ENCODE data around the gene LYRM1.

LYRM1 gene

GRCh38 chr16:20952139-20952920, 51.8 kb downstream of the LYRM1 start:
- no peak for TF ChIP-seq CTCF (conservative IDR thresholded peaks at IDR 0.05)
- H3K27ac ChIP-seq: no peak overlapping the region

GRCh38 chr16:20954574-20954973, 54.0 kb downstream of the LYRM1 start:
- no peak overlapping the region for H3K27ac ChIP-seq

GRCh38 chr16:20956319-20956718, 55.7 kb downstream of the LYRM1 start:
- TF ChIP-seq CTCF (conservative IDR thresholded peaks at IDR 0.05): no peak
- no peak overlapping the region for H3K27ac ChIP-seq

More at GRCh38 chr16:20954574-20954973, 54.0 kb downstream of the LYRM1 start:
- TF ChIP-seq CTCF (conservative IDR thresholded peaks at IDR 0.05): no peak

GRCh38 chr16:20957153-20957552, 56.6 kb downstream of the LYRM1 start:
- no peak for TF ChIP-seq CTCF (conservative IDR thresholded peaks at IDR 0.05)
- no peak overlapping the region for H3K27ac ChIP-seq

GRCh38 chr16:20960899-20961298, 60.3 kb downstream of the LYRM1 start:
- no peak overlapping the region for H3K27ac ChIP-seq
- no peak for TF ChIP-seq CTCF (conservative IDR thresholded peaks at IDR 0.05)

- H3K27ac ChIP-seq: no peak overlapping the region
- TF ChIP-seq CTCF (conservative IDR thresholded peaks at IDR 0.05): no peak
Observed at GRCh38 chr16:20968765-20969164, 68.2 kb downstream of the LYRM1 start.

- no peak for TF ChIP-seq CTCF (conservative IDR thresholded peaks at IDR 0.05)
- no peak overlapping the region for H3K27ac ChIP-seq
Observed at GRCh38 chr16:20969386-20969785, 68.8 kb downstream of the LYRM1 start.
